H9 (cell line): ENCODE data around the gene CCDC174. TPM values are rescaled to one million over a fixed set of nuclear protein-coding genes. Genes with fewer than 3 reads are reported as not detected.

Experiments used
- DNase-seq: peaks from one replicate; pipeline ENCODE4 v3.0.0-alpha.2; 2017
- H2AFZ ChIP-seq: one replicate; pipeline ENCODE4 v1.6.1; 2013; ENCODE audit warnings: mild to moderate bottlenecking, low read length, control low read depth, moderate library complexity
- H2AK5ac ChIP-seq: 2 replicates; pipeline ENCODE4 v1.6.1; 2013; ENCODE audit warnings: low read length, control low read depth, mixed read lengths; ENCODE audit not compliant: insufficient read length
- H2BK120ac ChIP-seq: one replicate; pipeline ENCODE4 v1.6.1; 2013; ENCODE audit warnings: low read depth, mild to moderate bottlenecking, low read length, control low read depth, inconsistent platforms; ENCODE audit not compliant: poor library complexity, severe bottlenecking
- H2BK12ac ChIP-seq: 2 replicates; pipeline ENCODE4 v1.6.1; 2013; ENCODE audit warnings: low read length, control low read depth, mixed read lengths, low read depth; ENCODE audit not compliant: insufficient read length
- H2BK15ac ChIP-seq: 2 replicates; pipeline ENCODE4 v1.6.1; 2013; ENCODE audit warnings: low read depth, low read length, control low read depth
- H2BK20ac ChIP-seq: one replicate; pipeline ENCODE4 v1.6.1; 2013; ENCODE audit warnings: low read depth, mild to moderate bottlenecking, low read length, control low read depth, inconsistent platforms; ENCODE audit not compliant: poor library complexity, severe bottlenecking
- H2BK5ac ChIP-seq: 2 replicates; pipeline ENCODE4 v1.6.1; 2013; ENCODE audit warnings: low read length, control low read depth, mixed read lengths; ENCODE audit not compliant: insufficient read length
- H3K14ac ChIP-seq: 2 replicates; pipeline ENCODE4 v1.6.1; 2013; ENCODE audit warnings: low read length, control low read depth; ENCODE audit not compliant: insufficient read depth
- H3K18ac ChIP-seq: 2 replicates; pipeline ENCODE4 v1.6.1; 2013; ENCODE audit warnings: low read depth, mild to moderate bottlenecking, mixed read lengths, low read length, control low read depth; ENCODE audit not compliant: insufficient read length
- H3K23ac ChIP-seq: 2 replicates; pipeline ENCODE4 v1.6.1; 2013; ENCODE audit warnings: low read length, control low read depth, mixed read lengths, low read depth; ENCODE audit not compliant: insufficient read length
- H3K23me2 ChIP-seq: 2 replicates; pipeline ENCODE4 v1.6.1; 2013; ENCODE audit warnings: low read depth, mild to moderate bottlenecking, mixed read lengths, low read length, control low read depth; ENCODE audit not compliant: insufficient read length, poor library complexity, severe bottlenecking
- H3K27ac ChIP-seq: 2 replicates; pipeline ENCODE4 v1.5.1; 2013; ENCODE audit warnings: low read length, control low read depth, mixed read lengths, low read depth; ENCODE audit not compliant: insufficient read length
- H3K27me3 ChIP-seq: 2 replicates; pipeline ENCODE4 v1.6.1; 2013; ENCODE audit warnings: low read length, control low read depth, inconsistent platforms; ENCODE audit not compliant: insufficient read depth
- H3K4ac ChIP-seq: 2 replicates; pipeline ENCODE4 v1.6.1; 2013; ENCODE audit warnings: low read depth, mild to moderate bottlenecking, control low read depth, inconsistent platforms, low read length, moderate library complexity
- H3K4me1 ChIP-seq: 2 replicates; pipeline ENCODE4 v1.6.1; 2013; ENCODE audit warnings: low read length, control low read depth, inconsistent platforms; ENCODE audit not compliant: insufficient read depth
- H3K4me2 ChIP-seq: 2 replicates; pipeline ENCODE4 v1.6.1; 2013; ENCODE audit warnings: low read length, control low read depth, mixed read lengths; ENCODE audit not compliant: insufficient read length, insufficient read depth
- H3K56ac ChIP-seq: 2 replicates; pipeline ENCODE4 v1.6.1; 2013; ENCODE audit warnings: low read depth, mild to moderate bottlenecking, mixed read lengths, low read length, control low read depth; ENCODE audit not compliant: insufficient read length
- H3K79me1 ChIP-seq: 2 replicates; pipeline ENCODE4 v1.6.1; 2013; ENCODE audit warnings: low read depth, mild to moderate bottlenecking, moderate library complexity, low read length, control low read depth, inconsistent platforms; ENCODE audit not compliant: insufficient read depth, poor library complexity, severe bottlenecking
- H3K79me2 ChIP-seq: 2 replicates; pipeline ENCODE4 v1.6.1; 2013; ENCODE audit warnings: low read length, control low read depth, inconsistent platforms; ENCODE audit not compliant: insufficient read depth
- H3K9ac ChIP-seq: 2 replicates; pipeline ENCODE4 v1.6.1; 2013; ENCODE audit warnings: low read length, control low read depth, mixed read lengths; ENCODE audit not compliant: insufficient read length; ENCODE audit errors: extremely low read depth
- H3K9me3 ChIP-seq: one replicate; pipeline ENCODE4 v1.6.1; 2013; ENCODE audit warnings: low read depth, low read length, inconsistent platforms; ENCODE audit not compliant: control insufficient read depth
- H3T11ph ChIP-seq: one replicate; pipeline ENCODE4 v1.6.1; 2013; ENCODE audit warnings: mild to moderate bottlenecking, low read length, control low read depth, inconsistent platforms
- H4K20me1 ChIP-seq: one replicate; pipeline ENCODE4 v1.6.1; 2013; ENCODE audit not compliant: control insufficient read depth, insufficient read length, insufficient read depth
- H4K5ac ChIP-seq: 2 replicates; pipeline ENCODE4 v1.6.1; 2013; ENCODE audit warnings: low read depth, mild to moderate bottlenecking, mixed read lengths, low read length, control low read depth; ENCODE audit not compliant: insufficient read length
- H4K8ac ChIP-seq: replicated peaks from 2 replicates; pipeline ENCODE4 v1.6.1; 2013; ENCODE audit warnings: low read length, control low read depth, mixed read lengths, low read depth; ENCODE audit not compliant: insufficient read length
- H4K91ac ChIP-seq: 2 replicates; pipeline ENCODE4 v1.6.1; 2013; ENCODE audit warnings: low read depth, mild to moderate bottlenecking, moderate library complexity, mixed read lengths, low read length, control low read depth; ENCODE audit not compliant: insufficient read length
- H3K27ac Mint-ChIP-seq, 3 experiments: 2 replicates in 2 of 3; 3 replicates in 1 of 3; pipeline ENCODE4 v1.8.0; 2020 to 2021; ENCODE audit warnings: mixed read lengths in 3 of 3, mild to moderate bottlenecking in 1 of 3, moderate library complexity in 1 of 3
- H3K27me3 Mint-ChIP-seq: 2 replicates; pipeline ENCODE4 v1.8.0; 2021; ENCODE audit warnings: low read depth, mild to moderate bottlenecking, moderate library complexity, mixed read lengths
- H3K36me3 Mint-ChIP-seq, 3 experiments: 2 replicates in 2 of 3; 3 replicates in 1 of 3; pipeline ENCODE4 v1.8.0; 2020 to 2021; ENCODE audit warnings: low read depth in 3 of 3, mixed read lengths in 3 of 3; ENCODE audit not compliant: insufficient read depth in 1 of 3
- H3K4me1 Mint-ChIP-seq, 2 experiments: 2 replicates each; pipeline ENCODE4 v1.8.0; 2020; ENCODE audit warnings: mixed read lengths in 2 of 2
- H3K4me3 Mint-ChIP-seq, 2 experiments: 2 replicates in 1 of 2; 3 replicates in 1 of 2; pipeline ENCODE4 v1.8.0; 2020 to 2021; ENCODE audit warnings: mild to moderate bottlenecking in 2 of 2, mixed read lengths in 2 of 2, moderate library complexity in 1 of 2
- H3K9me3 Mint-ChIP-seq, 2 experiments: 2 replicates in 1 of 2; 3 replicates in 1 of 2; pipeline ENCODE4 v1.8.0; 2020; ENCODE audit warnings: mild to moderate bottlenecking in 2 of 2, mixed read lengths in 2 of 2, moderate library complexity in 1 of 2
- WGBS: extraction: QIAGEN DNeasy Blood & Tissue Kit; methylation state at CpG from one replicate; pipeline ENCODE4 v1.1.7; 2013; ENCODE audit warnings: missing lambda C conversion rate, low lambda C conversion rate, mixed read lengths; ENCODE audit not compliant: insufficient read length; ENCODE audit errors: extremely low coverage; 5-methylcytosine and 5-hydroxymethylcytosine counted together
- total RNA-seq: library from RNA; stranded (reverse); gene quantifications from 2 replicates; pipeline ENCODE4 v1.2.1, GENCODE V29; 2021
- TF ChIP-seq, protein P1 (sequence below): fragments of 200-600 bp; sonication (generic); conservative IDR thresholded peaks from 3 replicates; pipeline ENCODE4 v1.8.0; 2021; ENCODE audit warnings: antibody characterized with exemption, mild to moderate bottlenecking

The CCDC174 gene
- total RNA-seq, 1 experiment from 2014 or later: 15.2 TPM

DNA sequence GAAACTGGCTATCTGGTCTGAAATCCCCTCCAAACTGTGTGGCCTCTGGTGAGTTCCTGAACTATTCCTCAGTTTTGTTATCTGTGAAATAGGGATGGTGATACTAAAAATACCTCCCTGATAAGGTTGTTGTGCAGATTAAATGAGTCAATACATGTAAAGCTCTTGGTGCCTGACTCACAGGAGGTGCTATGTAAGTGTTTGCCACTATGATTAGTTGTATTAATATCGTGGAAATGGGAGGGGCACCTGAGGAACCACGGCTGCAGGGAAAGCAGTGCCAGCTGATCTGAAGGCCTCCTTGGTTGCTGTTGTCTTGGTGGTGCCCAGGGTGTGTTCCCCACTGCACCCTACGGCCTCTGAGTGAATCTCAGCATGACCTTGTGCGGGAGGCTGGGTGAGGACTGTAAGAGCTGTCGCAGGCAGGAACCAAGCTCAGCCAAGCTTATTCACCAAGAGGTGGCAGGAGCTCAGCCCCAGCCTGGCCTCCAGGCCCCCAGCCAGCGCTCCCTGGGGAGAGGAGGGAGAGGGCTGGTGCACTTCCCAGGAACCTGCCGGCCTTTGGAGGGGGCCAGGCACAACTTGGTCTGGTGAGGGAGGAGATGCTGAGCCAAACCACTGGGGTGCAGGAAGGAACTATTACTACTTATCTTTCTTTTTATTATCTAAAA is 44.8 kb upstream of the CCDC174 start:
- TF ChIP-seq, protein P1, sequence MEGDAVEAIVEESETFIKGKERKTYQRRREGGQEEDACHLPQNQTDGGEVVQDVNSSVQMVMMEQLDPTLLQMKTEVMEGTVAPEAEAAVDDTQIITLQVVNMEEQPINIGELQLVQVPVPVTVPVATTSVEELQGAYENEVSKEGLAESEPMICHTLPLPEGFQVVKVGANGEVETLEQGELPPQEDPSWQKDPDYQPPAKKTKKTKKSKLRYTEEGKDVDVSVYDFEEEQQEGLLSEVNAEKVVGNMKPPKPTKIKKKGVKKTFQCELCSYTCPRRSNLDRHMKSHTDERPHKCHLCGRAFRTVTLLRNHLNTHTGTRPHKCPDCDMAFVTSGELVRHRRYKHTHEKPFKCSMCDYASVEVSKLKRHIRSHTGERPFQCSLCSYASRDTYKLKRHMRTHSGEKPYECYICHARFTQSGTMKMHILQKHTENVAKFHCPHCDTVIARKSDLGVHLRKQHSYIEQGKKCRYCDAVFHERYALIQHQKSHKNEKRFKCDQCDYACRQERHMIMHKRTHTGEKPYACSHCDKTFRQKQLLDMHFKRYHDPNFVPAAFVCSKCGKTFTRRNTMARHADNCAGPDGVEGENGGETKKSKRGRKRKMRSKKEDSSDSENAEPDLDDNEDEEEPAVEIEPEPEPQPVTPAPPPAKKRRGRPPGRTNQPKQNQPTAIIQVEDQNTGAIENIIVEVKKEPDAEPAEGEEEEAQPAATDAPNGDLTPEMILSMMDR: no peak
- H3K36me3 Mint-ChIP-seq: peaks cover 0 to 2% (median 0%) of the 10 kb centered on the region in 3 experiments; a peak in 2 of 7 replicates
- no peak overlapping the region for H3K56ac ChIP-seq
- no peaks in the 10 kb centered on the region for H3K79me2 ChIP-seq
- no peak overlapping the region for H3K4ac ChIP-seq
- no peaks in the 10 kb centered on the region for H3K23me2 ChIP-seq
- no peak overlapping the region for H2AK5ac ChIP-seq
- no peaks in the 10 kb centered on the region for H3K79me1 ChIP-seq
- H3K4me3 Mint-ChIP-seq: no peak overlapping the region
- H2BK15ac ChIP-seq: no peak overlapping the region
- no peaks in the 10 kb centered on the region for H3K4me1 ChIP-seq
- H3K4me2 ChIP-seq: no peak overlapping the region
- peaks cover 47% of the 10 kb centered on the region for H3K27me3 Mint-ChIP-seq
- no CpG with 5 or more reads among the region's 7 CpGs for WGBS
- DNase-seq: no peak
- H3K27ac ChIP-seq: no peak overlapping the region
- H2BK12ac ChIP-seq: no peak overlapping the region
- H3K9me3 Mint-ChIP-seq: peaks cover 3 to 7% of the 10 kb centered on the region in 2 experiments; a peak in 3 of 5 replicates
- no peak overlapping the region for H3K18ac ChIP-seq
- H3K14ac ChIP-seq: no peak overlapping the region
- H2BK20ac ChIP-seq: no peak overlapping the region
- no peak overlapping the region for H3T11ph ChIP-seq
- H4K91ac ChIP-seq: no peak overlapping the region
- no peaks in the 10 kb centered on the region for H3K9me3 ChIP-seq
- H4K8ac ChIP-seq: no peak overlapping the region
- H3K4me1 Mint-ChIP-seq: peaks cover 2 to 13% of the 10 kb centered on the region in 2 experiments; a peak in 3 of 4 replicates
- no peak overlapping the region for H4K5ac ChIP-seq
- H4K20me1 ChIP-seq: no peaks in the 10 kb centered on the region
- no peak overlapping the region for H2BK5ac ChIP-seq
- no peak overlapping the region for H2BK120ac ChIP-seq
- no peak overlapping the region for H3K9ac ChIP-seq
- peaks cover 2% of the 10 kb centered on the region; the same call in 1 of the 2 replicates for H3K27me3 ChIP-seq
- H3K23ac ChIP-seq: no peak overlapping the region
- H2AFZ ChIP-seq: no peak overlapping the region
- no peak overlapping the region; a peak in 1 of 7 replicates for H3K27ac Mint-ChIP-seq
